ENCODE results near the gene SIRPD. TPM values are rescaled to one million over a fixed set of nuclear protein-coding genes. Genes with fewer than 3 reads are reported as not detected.

SIRPD gene
- total RNA-seq, 2 experiments from 2014 or later = not detected

GRCh38 chr20:1527923-1528322 lies 29.6 kb downstream of the SIRPD start:
- no peak overlapping the region for H2AFZ ChIP-seq (ENCODE audit: low read length)
- H3K27ac ChIP-seq (ENCODE audit: low read depth, low read length, poor library complexity, severe bottlenecking) = no peak overlapping the region
- no peaks in the 10 kb centered on the region for H3K79me2 ChIP-seq (ENCODE audit: insufficient read depth, low read depth, low read length)
- CTCF ChIA-PET (ENCODE audit: unreplicated experiment) = no interaction called here
- DNase-seq (ENCODE audit: low spot score) = no peak
- no peaks in the 10 kb centered on the region for H3K36me3 ChIP-seq (ENCODE audit: insufficient read depth, low read length)
- no peaks in the 10 kb centered on the region for H3K9me3 ChIP-seq (ENCODE audit: low read length)
- no peaks in the 10 kb centered on the region for H4K20me1 ChIP-seq (ENCODE audit: insufficient read depth, low read length)
- H3K4me3 ChIP-seq (ENCODE audit: low read depth, low read length, poor library complexity, severe bottlenecking) = no peak overlapping the region
- TF ChIP-seq EZH2phosphoT487 (IDR thresholded peaks at IDR 0.05; ENCODE audit: borderline replicate concordance, low read depth, low read length) (no peak), CTCF (conservative IDR thresholded peaks at IDR 0.05; ENCODE audit: low read length) (no peak)
- H3K4me1 ChIP-seq (ENCODE audit: insufficient read depth, low read length, poor library complexity, severe bottlenecking) = peaks cover 9% of the 10 kb centered on the region
- H3K4me2 ChIP-seq (ENCODE audit: low read length) = no peak overlapping the region
- BruUV-seq (replicated peaks) = no TSS peak
- H3K9me2 ChIP-seq (ENCODE audit: insufficient read depth, low read length) = no peaks in the 10 kb centered on the region
- POLR2A ChIA-PET = interaction anchor here (0.9 kb wide), 1 partner anchor 11 kb away, joined by 3 read pairs; no protein-coding TSS in a partner anchor
- intact Hi-C loops (cut with micrococcal nuclease; ENCODE audit: unreplicated experiment) = no loop called here

DNA sequence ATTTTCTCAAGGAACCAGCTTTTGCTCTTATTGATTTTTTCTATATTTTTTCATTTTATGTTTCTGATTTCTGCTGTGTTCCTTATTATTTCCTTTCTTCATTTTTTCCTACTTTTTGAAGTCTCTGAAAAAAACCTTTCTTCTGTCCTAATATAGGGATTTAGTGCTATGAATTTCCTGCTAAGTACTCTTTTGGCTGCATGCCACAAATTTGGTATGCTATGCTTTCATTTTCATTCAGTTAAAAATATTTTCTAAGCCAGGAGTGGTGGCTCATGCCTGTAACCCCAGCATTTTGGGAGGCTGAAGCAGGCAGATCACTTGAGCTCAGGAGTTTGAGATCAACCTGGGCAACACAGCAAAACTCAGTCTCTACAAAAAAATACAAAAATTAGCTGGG lies 30.6 kb downstream of the SIRPD start:
- no TSS peak for BruUV-seq (replicated peaks)
- H4K20me1 ChIP-seq (ENCODE audit: insufficient read depth, low read length) = no peaks in the 10 kb centered on the region
- H3K79me2 ChIP-seq (ENCODE audit: insufficient read depth, low read depth, low read length) = no peaks in the 10 kb centered on the region
- no peak overlapping the region for H2AFZ ChIP-seq (ENCODE audit: low read length)
- no peaks in the 10 kb centered on the region for H3K9me2 ChIP-seq (ENCODE audit: insufficient read depth, low read length)
- H3K36me3 ChIP-seq (ENCODE audit: insufficient read depth, low read length) = no peaks in the 10 kb centered on the region
- peaks cover 9% of the 10 kb centered on the region for H3K4me1 ChIP-seq (ENCODE audit: insufficient read depth, low read length, poor library complexity, severe bottlenecking)
- DNase-seq (ENCODE audit: low spot score) = no peak
- no peaks in the 10 kb centered on the region for H3K9me3 ChIP-seq (ENCODE audit: low read length)
- intact Hi-C loops (cut with micrococcal nuclease; ENCODE audit: unreplicated experiment) = no loop called here
- ChIA-PET CTCF (ENCODE audit: unreplicated experiment) (no interaction called here), POLR2A (interaction anchor here (0.6 kb wide), 1 partner anchor 135 kb away, joined by 3 read pairs; no protein-coding TSS in a partner anchor)
- TF ChIP-seq CTCF (conservative IDR thresholded peaks at IDR 0.05; ENCODE audit: low read length) (no peak), EZH2phosphoT487 (IDR thresholded peaks at IDR 0.05; ENCODE audit: borderline replicate concordance, low read depth, low read length) (no peak)
- no peak overlapping the region for H3K4me2 ChIP-seq (ENCODE audit: low read length)
- H3K4me3 ChIP-seq (ENCODE audit: low read depth, low read length, poor library complexity, severe bottlenecking) = no peak overlapping the region
- no peak overlapping the region for H3K27ac ChIP-seq (ENCODE audit: low read depth, low read length, poor library complexity, severe bottlenecking)

DNA sequence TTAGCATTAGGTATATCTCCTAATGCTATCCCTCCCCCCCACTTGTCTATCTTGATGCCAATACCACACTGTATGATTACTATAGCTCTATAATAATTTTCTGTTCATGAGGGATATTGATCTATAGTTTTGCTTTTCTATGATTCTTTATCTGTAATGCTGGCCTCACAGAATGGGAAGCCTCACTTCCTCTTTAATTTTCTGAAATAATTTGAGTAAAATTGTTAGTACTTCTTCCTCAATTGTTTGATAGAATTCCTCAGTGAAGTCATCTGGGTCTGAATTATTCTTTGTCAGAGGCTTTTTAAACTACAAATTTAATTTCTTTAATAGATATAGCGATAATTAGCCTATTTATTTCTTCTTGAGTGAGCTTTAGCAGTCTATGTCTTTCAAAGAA lies 31.2 kb downstream of the SIRPD start:
- no peak for DNase-seq (ENCODE audit: low spot score)
- no peaks in the 10 kb centered on the region for H4K20me1 ChIP-seq (ENCODE audit: insufficient read depth, low read length)
- H3K9me2 ChIP-seq (ENCODE audit: insufficient read depth, low read length) = no peaks in the 10 kb centered on the region
- ChIA-PET POLR2A (interaction anchor here (0.6 kb wide), 1 partner anchor 134 kb away, joined by 3 read pairs; no protein-coding TSS in a partner anchor), CTCF (ENCODE audit: unreplicated experiment) (no interaction called here)
- no peaks in the 10 kb centered on the region for H3K79me2 ChIP-seq (ENCODE audit: insufficient read depth, low read depth, low read length)
- no peaks in the 10 kb centered on the region for H3K9me3 ChIP-seq (ENCODE audit: low read length)
- no peaks in the 10 kb centered on the region for H3K36me3 ChIP-seq (ENCODE audit: insufficient read depth, low read length)
- no peak overlapping the region for H3K27ac ChIP-seq (ENCODE audit: low read depth, low read length, poor library complexity, severe bottlenecking)
- intact Hi-C loops (cut with micrococcal nuclease; ENCODE audit: unreplicated experiment) = no loop called here
- BruUV-seq (replicated peaks) = no TSS peak
- no peak overlapping the region for H3K4me3 ChIP-seq (ENCODE audit: low read depth, low read length, poor library complexity, severe bottlenecking)
- H3K4me1 ChIP-seq (ENCODE audit: insufficient read depth, low read length, poor library complexity, severe bottlenecking) = peaks cover 9% of the 10 kb centered on the region
- H2AFZ ChIP-seq (ENCODE audit: low read length) = no peak overlapping the region
- H3K4me2 ChIP-seq (ENCODE audit: low read length) = no peak overlapping the region
- no peak for TF ChIP-seq CTCF (conservative IDR thresholded peaks at IDR 0.05; ENCODE audit: low read length)
